ENCODE measurements around the gene CNOT3. TPM values are rescaled to one million over a fixed set of nuclear protein-coding genes. Genes with fewer than 3 reads are reported as not detected.

Gene CNOT3
- total and polyA plus RNA-seq, 5 experiments from 2014 or later, result 6.6 to 71.4 (median 14.5) TPM

DNA sequence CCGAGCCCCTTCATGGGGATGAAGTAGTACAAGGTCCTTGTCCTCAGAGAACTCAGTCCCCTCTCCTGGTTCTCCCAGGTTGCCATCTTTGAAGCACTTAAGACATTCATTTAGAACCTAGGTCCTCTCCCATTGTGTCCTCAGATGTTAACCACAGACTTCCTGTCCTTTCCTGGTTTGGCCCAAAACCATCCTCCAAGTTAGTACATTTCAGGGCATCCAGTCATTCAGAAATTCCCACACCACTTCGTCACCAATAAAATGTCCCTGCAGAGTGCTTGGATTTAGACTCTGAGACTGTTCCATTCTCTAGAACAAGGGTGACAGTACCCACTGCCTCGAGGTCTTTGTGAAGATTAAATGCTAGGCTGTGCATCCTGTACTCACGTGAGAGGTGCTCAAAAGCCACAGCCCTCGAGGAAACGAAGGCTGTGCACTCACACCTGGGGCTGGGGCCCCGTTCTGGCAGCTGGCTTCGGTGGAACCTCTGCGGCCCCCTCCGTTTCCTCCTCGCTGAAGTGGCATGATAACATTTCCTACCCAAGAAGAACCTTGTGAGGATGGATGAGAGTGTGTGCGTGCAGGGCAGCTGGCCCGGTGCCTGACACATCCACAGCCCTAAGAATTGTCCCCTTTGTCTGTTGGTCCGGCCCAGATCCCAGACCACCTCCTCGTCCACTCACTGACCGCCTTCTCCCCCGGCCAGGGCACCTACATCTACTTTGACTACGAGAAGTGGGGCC, 17.2 kb downstream of the CNOT3 start:
- POLR2A ChIA-PET, result interaction anchor here (1.0 to 7.6 kb wide), 4 partner anchors 12 to 46 kb away, joined by 5 to 129 read pairs (median 61); partner anchors contain the start of genes CNOT3, MBOAT7, RPS9 and TSEN34
- peak; percentile 8 to 34 for ATAC-seq
- peak overlapping the region; percentile 73 to 95 (median 90) for H3K27ac Mint-ChIP-seq
- H3K9me3 Mint-ChIP-seq, result no peaks in the 10 kb centered on the region
- peaks cover 7 to 78% (median 12%) of the 10 kb centered on the region in 3 donors for H3K36me3 Mint-ChIP-seq
- DNase-seq, result peak in 8 of 10 donors; percentile 37 to 79 (median 70)
- H3K27me3 Mint-ChIP-seq, result no peaks in the 10 kb centered on the region
- peak overlapping the region; percentile 22 to 81 (median 62) for H3K4me3 Mint-ChIP-seq
- H3K4me1 Mint-ChIP-seq, result peaks cover 28 to 69% (median 51%) of the 10 kb centered on the region in 4 donors

DNA sequence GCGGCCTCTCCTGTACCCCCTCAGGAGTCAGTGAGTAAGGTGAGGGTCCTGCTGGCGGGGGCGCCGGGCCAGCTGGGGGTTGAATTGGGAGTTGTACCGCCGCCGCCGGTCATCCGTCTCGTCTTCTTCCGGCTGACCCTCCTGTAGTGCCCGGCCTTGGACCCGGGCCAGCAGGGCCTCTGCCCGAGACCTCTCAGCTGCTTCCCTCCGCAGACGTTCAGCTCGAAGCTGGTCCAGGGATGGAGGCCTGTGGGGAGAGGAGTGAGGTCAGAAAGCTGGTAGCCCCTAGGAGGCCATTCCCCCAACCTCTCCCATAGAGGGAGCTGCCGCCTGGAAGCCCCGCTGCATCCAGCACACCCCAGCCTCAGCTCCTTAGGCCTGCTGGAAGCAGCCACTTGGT, 18.1 kb downstream of the CNOT3 start:
- Mint-ChIP-seq H3K4me3 (peak overlapping the region in 5 of 10 donors; percentile 14 to 42 (median 36)), H3K36me3 (peaks cover 7 to 71% (median 12%) of the 10 kb centered on the region in 3 donors), H3K4me1 (peaks cover 31 to 73% (median 60%) of the 10 kb centered on the region in 4 donors), H3K27me3 (no peaks in the 10 kb centered on the region), H3K9me3 (no peaks in the 10 kb centered on the region), H3K27ac (peak overlapping the region in 4 of 10 donors; percentile 15 to 68 (median 54))
- POLR2A ChIA-PET, result interaction anchor here (5.2 to 7.6 kb wide), 4 partner anchors 13 to 41 kb away, joined by 19 to 129 read pairs (median 67); partner anchors contain the start of genes CNOT3, MBOAT7, PRPF31 and TFPT
- DNase-seq, result no peak
- ATAC-seq, result no peak

DNA sequence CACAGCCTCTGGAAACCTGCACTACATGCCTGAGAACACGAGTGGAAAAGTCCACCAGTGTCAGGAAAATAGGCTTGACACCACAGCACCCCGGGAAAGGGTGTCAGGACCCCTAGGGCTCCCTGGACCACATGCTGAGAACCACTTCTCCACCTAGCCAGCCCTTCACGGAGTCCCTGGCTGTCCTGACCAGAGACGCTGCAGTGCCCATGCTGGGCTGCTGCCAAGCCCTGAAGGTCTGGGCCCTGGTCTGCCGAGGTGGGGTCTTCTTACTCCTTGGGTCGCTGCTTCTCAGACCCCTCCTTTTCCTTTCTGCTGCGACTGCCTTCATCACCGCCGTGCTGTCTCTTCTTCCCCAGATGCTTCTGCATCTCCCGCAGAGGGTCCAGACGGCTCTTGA, 18.9 kb downstream of the CNOT3 start:
- no peak for DNase-seq
- no peak for ATAC-seq
- peak overlapping the region in 4 of 10 donors; percentile 27 to 49 (median 46) for H3K27ac Mint-ChIP-seq
- H3K27me3 Mint-ChIP-seq, result no peaks in the 10 kb centered on the region
- POLR2A ChIA-PET, result interaction anchor here (5.2 to 7.6 kb wide), 4 partner anchors 13 to 42 kb away, joined by 19 to 129 read pairs (median 67); partner anchors contain the start of genes CNOT3, MBOAT7, PRPF31 and TFPT
- H3K4me1 Mint-ChIP-seq, result peaks cover 35 to 72% (median 64%) of the 10 kb centered on the region in 4 donors
- H3K4me3 Mint-ChIP-seq, result peak overlapping the region in 2 of 10 donors; percentile 32 to 77
- peaks cover 7 to 64% (median 12%) of the 10 kb centered on the region in 3 donors for H3K36me3 Mint-ChIP-seq
- no peaks in the 10 kb centered on the region for H3K9me3 Mint-ChIP-seq

DNA sequence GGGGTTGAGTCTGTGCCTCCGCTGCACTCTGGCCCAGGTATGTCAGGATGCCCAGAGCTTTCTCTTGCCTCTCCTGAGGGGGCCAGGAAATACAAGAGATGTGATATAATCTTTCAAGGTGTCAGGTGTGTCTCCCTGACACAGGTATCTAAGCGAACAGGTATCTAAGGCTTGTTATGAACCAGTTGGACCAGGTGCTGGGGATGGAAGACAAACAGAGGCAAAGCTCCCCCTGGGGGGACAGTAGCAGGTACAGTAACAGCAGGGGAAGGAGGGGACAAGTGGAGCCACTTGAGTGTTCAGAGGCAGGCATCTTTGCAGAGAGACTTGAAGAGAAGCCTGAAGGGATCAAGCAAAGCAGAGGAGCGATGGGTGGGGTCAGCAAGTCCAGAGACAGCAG, 19.4 kb downstream of the CNOT3 start:
- Mint-ChIP-seq H3K4me1 (peaks cover 35 to 73% (median 67%) of the 10 kb centered on the region in 4 donors), H3K9me3 (no peaks in the 10 kb centered on the region), H3K27ac (peak overlapping the region in 8 of 10 donors; percentile 34 to 81 (median 59)), H3K27me3 (no peaks in the 10 kb centered on the region), H3K36me3 (peaks cover 7 to 60% (median 12%) of the 10 kb centered on the region in 3 donors), H3K4me3 (peak overlapping the region in 9 of 10 donors; percentile 32 to 77 (median 56))
- ATAC-seq, result no peak
- POLR2A ChIA-PET, result interaction anchor here (5.2 to 7.6 kb wide), 4 partner anchors 14 to 42 kb away, joined by 19 to 129 read pairs (median 67); partner anchors contain the start of genes CNOT3, MBOAT7, PRPF31 and TFPT
- DNase-seq, result no peak

DNA sequence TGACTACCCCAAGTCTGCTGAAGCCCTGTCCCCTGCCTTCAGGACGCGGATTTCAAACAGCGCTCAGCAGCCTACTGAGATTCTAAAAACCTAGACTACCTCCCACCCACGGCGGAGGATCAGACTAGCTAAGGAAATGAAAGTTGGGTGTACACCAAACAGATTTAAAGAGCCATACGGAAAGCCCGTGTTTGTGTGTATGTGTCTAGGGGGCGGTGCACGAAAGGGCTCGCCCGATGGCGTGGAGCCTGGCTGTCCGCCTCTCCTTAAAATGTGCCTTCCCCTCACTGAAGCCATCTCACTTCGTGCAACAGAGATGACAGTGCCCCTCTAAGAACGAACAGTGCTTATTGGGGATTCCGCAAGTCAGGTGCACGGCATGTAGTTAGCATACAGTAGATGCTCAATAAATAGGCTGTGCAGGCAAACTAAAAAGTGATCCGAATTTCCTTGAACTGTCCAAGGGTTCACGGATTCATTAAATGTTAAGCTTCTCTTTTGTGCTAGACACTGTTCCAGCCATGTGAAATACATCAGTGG, 21.3 kb downstream of the CNOT3 start:
- Mint-ChIP-seq H3K4me3 (peak overlapping the region; percentile 91 to 100 (median 100)), H3K27ac (peak overlapping the region; percentile 99 to 100 (median 99)), H3K36me3 (peaks cover 7 to 43% (median 12%) of the 10 kb centered on the region in 3 donors), H3K27me3 (no peaks in the 10 kb centered on the region), H3K4me1 (peaks cover 34 to 78% (median 73%) of the 10 kb centered on the region in 4 donors), H3K9me3 (no peaks in the 10 kb centered on the region)
- POLR2A ChIA-PET, result interaction anchor here (0.7 to 7.6 kb wide), 19 partner anchors 8 to 290 kb away, joined by 3 to 129 read pairs (median 6); partner anchors contain the start of genes CNOT3, LENG8, MBOAT7 and NDUFA3
- ATAC-seq, result no peak
- DNase-seq, result peak in 4 of 10 donors; percentile 19 to 39 (median 30)

DNA sequence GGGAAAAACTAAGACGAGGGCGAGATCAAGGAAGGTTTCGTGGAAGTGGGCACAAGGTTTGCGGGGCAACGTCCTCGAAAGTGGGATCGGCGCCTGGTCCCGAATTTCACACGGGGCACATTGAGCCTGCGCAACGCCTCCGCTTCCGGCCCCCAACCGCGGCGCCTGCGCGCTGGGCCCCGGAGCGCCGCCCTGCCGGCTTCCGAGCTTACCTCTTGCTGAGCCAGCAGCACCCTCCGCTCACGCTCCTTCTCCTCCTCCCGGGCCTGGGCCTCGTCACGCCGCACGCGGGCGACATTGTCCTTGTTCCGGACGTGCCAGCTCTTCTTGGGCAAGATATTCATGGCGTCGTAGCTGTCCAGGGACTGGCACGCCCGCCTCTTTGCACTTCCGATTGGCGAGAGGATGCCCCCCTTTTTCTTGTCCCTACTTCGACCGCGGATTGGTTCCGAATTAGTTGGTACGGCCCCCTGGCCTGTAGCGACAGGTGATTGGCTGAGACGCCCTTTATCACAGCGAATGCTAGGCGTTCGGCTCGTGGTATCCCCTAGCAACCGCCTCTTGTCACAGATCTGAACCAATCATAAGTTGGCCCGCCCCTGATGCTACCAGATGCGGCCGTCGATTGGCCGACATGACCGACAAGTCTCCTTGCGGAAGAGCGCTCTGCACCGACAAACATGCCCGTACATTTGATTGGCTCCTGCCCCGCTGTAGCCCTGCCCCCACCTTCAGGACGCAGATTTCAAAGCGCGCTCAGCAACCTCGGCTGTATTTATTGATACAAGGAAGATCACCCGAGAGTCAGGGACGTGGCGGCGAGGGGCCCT, 22.0 kb downstream of the CNOT3 start, which contains the start of gene LENG1:
Gene LENG1, minus strand, starts transcription at position 370 of the 830 bp plus-strand sequence. Its CDS starts 26 bp downstream, at position 344.
- Mint-ChIP-seq H3K27me3 (peaks cover 0 to 2% (median 0%) of the 10 kb centered on the region in 5 donors), H3K4me3 (peak within 1 kb of the TSS; percentile 91 to 100 (median 100)), H3K9me3 (no peaks in the 10 kb centered on the region), H3K27ac (peak within 1 kb of the TSS; percentile 99 to 100 (median 99)), H3K36me3 (peaks cover 5 to 36% (median 8%) of the 10 kb centered on the region in 3 donors), H3K4me1 (peaks cover 32 to 77% (median 73%) of the 10 kb centered on the region in 4 donors)
- ATAC-seq (peak; percentile 86 to 89), DNase-seq (peak; percentile 89 to 100 (median 99))
- POLR2A ChIA-PET, result interaction anchor here (0.6 to 7.6 kb wide), 19 partner anchors 8 to 291 kb away, joined by 3 to 129 read pairs (median 6); partner anchors contain the start of genes CNOT3, LENG8, MBOAT7 and NDUFA3

DNA sequence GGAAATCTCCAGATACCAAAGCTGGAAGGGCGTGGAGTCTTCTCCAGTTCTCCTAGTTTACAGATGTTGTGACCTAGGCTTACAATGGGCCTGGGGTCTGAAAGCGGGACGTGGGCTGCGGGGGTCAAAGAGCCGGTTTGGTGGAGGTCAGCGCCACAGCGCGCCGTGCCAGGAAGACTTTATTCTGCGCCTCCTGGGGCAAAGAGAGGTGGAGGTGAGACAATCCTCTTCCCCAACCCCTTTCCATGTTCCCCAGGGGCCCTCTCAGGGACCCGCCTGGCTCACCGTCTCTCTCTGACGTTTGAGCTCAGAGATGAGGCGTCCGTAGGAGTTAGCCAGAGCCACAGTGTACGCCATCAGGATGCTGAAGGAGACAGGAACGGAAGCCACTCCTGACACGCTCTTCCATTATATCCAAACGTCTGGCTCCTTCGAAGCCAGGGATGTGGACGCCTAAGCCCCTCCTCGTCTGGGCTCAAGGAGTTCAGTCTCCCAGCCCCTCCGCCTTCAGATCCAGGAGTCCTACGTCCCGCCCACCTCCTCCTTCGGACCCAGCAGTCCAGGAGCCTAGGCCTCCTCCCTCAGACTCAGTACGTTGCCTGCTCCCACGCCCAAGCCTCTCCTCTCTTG, 22.7 kb downstream of the CNOT3 start:
- POLR2A ChIA-PET, result interaction anchor here (0.6 to 7.6 kb wide), 9 partner anchors 12 to 292 kb away, joined by 3 to 129 read pairs (median 19); partner anchors contain the start of genes CNOT3, MBOAT7, PRPF31 and RPS9
- DNase-seq, result no peak
- peak overlapping the region; percentile 99 to 100 (median 99) for H3K27ac Mint-ChIP-seq
- peak overlapping the region; percentile 91 to 100 (median 100) for H3K4me3 Mint-ChIP-seq
- H3K36me3 Mint-ChIP-seq, result peaks cover 0 to 29% (median 2%) of the 10 kb centered on the region in 3 donors
- H3K9me3 Mint-ChIP-seq, result no peaks in the 10 kb centered on the region
- H3K27me3 Mint-ChIP-seq, result peaks cover 0 to 3% (median 0%) of the 10 kb centered on the region in 5 donors
- peaks cover 28 to 75% (median 72%) of the 10 kb centered on the region in 4 donors for H3K4me1 Mint-ChIP-seq
- no peak for ATAC-seq

DNA sequence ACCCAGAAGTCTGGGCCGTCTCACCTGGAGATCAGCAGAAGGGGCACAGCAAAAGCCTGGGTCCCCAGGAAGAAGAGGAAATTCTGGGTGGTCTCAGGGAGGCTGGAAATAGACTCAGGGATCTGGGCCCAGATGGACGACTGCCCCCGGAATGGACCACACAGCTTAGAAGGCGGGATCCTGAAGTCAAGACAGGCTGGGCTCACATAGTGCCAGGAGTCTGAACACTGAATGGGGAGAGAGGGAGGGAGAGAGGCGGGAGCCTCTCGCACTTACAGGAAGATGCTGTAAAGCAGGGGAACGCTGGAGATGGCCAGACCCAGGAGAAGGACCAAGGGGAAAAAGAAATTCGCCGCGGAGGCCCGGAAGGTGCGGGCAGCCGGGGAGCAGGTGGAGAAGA, 23.3 kb downstream of the CNOT3 start:
- H3K27me3 Mint-ChIP-seq, result peaks cover 0 to 3% (median 0%) of the 10 kb centered on the region in 5 donors
- POLR2A ChIA-PET, result interaction anchor here (5.2 to 7.6 kb wide), 3 partner anchors 23 to 46 kb away, joined by 31 to 129 read pairs (median 103); partner anchors contain the start of genes CNOT3, MBOAT7, PRPF31 and TFPT
- peaks cover 0 to 25% (median 2%) of the 10 kb centered on the region in 3 donors for H3K36me3 Mint-ChIP-seq
- DNase-seq (no peak), ATAC-seq (no peak)
- H3K27ac Mint-ChIP-seq, result peak overlapping the region; percentile 99 to 100 (median 99)
- H3K9me3 Mint-ChIP-seq, result no peaks in the 10 kb centered on the region
- peaks cover 28 to 77% (median 71%) of the 10 kb centered on the region in 4 donors for H3K4me1 Mint-ChIP-seq
- peak overlapping the region; percentile 91 to 100 (median 100) for H3K4me3 Mint-ChIP-seq

DNA sequence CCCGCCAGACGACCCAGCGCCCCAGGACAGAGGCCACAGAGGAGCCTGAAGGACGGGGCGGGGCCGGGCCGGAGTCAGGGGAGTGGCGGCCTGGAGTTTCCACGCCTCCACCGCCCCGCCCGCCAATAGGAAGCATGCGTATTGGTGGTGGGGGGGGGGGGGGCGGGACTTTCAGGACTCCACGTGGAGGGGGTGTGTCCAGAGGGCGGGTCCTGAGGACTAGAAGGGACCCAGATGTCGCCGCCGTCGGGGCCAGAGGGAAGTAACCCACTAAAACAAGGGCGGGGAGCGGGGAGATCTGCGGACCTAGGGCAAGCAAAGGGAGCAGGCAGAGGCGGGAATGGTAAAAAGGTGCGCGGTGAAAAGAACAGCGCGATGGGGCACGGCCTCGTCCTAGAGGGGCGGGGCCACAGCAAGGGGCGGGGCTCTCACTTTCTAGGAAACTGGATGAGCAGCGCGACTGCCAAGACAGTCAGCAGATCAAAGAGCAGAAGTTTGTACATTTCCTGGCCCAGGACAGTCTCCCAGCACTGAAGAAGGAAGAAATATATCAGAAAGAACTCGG, 24.8 kb downstream of the CNOT3 start:
- H3K36me3 Mint-ChIP-seq, result peaks cover 0 to 12% (median 2%) of the 10 kb centered on the region in 3 donors
- H3K4me1 Mint-ChIP-seq, result peaks cover 24 to 67% (median 62%) of the 10 kb centered on the region in 4 donors
- POLR2A ChIA-PET, result interaction anchor here (0.6 to 0.7 kb wide), 3 partner anchors 13 to 27 kb away, joined by 3 to 4 read pairs (median 3); partner anchors contain the start of genes CNOT3 and MBOAT7
- H3K27me3 Mint-ChIP-seq, result peaks cover 0 to 3% (median 0%) of the 10 kb centered on the region in 5 donors
- H3K9me3 Mint-ChIP-seq, result no peaks in the 10 kb centered on the region
- DNase-seq (peak; percentile 69 to 85 (median 76)), ATAC-seq (peak in 1 of 2 donors; percentile 3)
- H3K4me3 Mint-ChIP-seq, result peak overlapping the region; percentile 83 to 100 (median 91)
- peak overlapping the region in 9 of 10 donors; percentile 4 to 99 (median 73) for H3K27ac Mint-ChIP-seq

DNA sequence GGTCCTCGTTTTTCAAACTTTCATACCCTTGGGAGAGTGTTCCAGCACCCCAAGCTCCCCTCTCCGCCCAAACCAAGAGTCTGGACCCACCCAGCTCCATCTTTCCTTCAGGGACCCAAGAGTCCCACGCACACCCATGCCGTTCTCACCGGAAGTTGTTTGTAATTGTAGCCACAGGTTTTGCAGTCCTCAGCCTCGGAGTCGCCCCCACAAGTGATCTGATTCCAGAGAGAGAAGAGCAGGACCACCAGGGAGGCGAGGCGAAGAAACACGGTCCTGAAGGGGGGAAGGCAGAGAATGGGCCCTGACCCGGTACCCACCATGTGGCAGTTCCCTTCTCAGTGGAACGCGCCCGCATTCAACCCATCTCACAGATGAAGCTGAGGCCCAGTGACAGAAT, 25.3 kb downstream of the CNOT3 start:
- peaks cover 0 to 7% (median 2%) of the 10 kb centered on the region in 3 donors for H3K36me3 Mint-ChIP-seq
- peak overlapping the region in 5 of 10 donors; percentile 4 to 99 (median 69) for H3K27ac Mint-ChIP-seq
- POLR2A ChIA-PET, result interaction anchor here (0.6 to 1.8 kb wide), 5 partner anchors 13 to 27 kb away, joined by 3 to 5 read pairs (median 4); partner anchors contain the start of genes CNOT3 and MBOAT7
- DNase-seq (no peak), ATAC-seq (no peak)
- H3K9me3 Mint-ChIP-seq, result no peaks in the 10 kb centered on the region
- peaks cover 24 to 64% (median 61%) of the 10 kb centered on the region in 4 donors for H3K4me1 Mint-ChIP-seq
- peak overlapping the region; percentile 83 to 96 (median 90) for H3K4me3 Mint-ChIP-seq
- H3K27me3 Mint-ChIP-seq, result peaks cover 0 to 3% (median 0%) of the 10 kb centered on the region in 5 donors
